MM.1S (cell line): Measurements from ENCODE around the gene CALD1.

ENCODE experiments used
- DNase-seq: peaks from one replicate; pipeline ENCODE4 v3.0.0-alpha.2; 2015
- H2AFZ ChIP-seq: fragments of 300-600 bp; sonication (generic); 2 replicates; pipeline ENCODE4 v1.6.0; 2016; ENCODE audit warnings: antibody characterized with exemption, low read length
- H3F3A ChIP-seq: fragments of 300-600 bp; sonication (generic); 2 replicates; pipeline ENCODE4 v1.6.1; 2016; ENCODE audit warnings: mild to moderate bottlenecking, antibody characterized with exemption, low read length, moderate library complexity, mixed read lengths; ENCODE audit not compliant: insufficient read depth
- H3K27ac ChIP-seq: fragments of 300-600 bp; sonication (generic); 2 replicates; pipeline ENCODE4 v1.5.1; 2016; ENCODE audit warnings: mild to moderate bottlenecking, low read length
- H3K27me3 ChIP-seq: fragments of 300-600 bp; sonication (generic); replicated peaks from 2 replicates; pipeline ENCODE4 v1.6.0; 2016; ENCODE audit warnings: low read length; ENCODE audit not compliant: insufficient read depth
- H3K36me3 ChIP-seq: fragments of 300-600 bp; sonication (generic); replicated peaks from 2 replicates; pipeline ENCODE4 v1.6.1; 2016; ENCODE audit warnings: mild to moderate bottlenecking, low read length, mixed read lengths; ENCODE audit not compliant: insufficient read depth
- H3K4me1 ChIP-seq: fragments of 300-600 bp; sonication (generic); 2 replicates; pipeline ENCODE4 v1.6.1; 2016; ENCODE audit warnings: low read length, mixed read lengths
- H3K4me2 ChIP-seq: fragments of 300-600 bp; sonication (generic); 2 replicates; pipeline ENCODE4 v1.6.0; 2016; ENCODE audit warnings: low read depth, low read length
- H3K4me3 ChIP-seq: fragments of 300-600 bp; sonication (generic); 2 replicates; pipeline ENCODE4 v1.5.1; 2016; ENCODE audit warnings: low read length, mixed read lengths
- H3K79me2 ChIP-seq: fragments of 300-600 bp; sonication (generic); 2 replicates; pipeline ENCODE4 v1.6.1; 2016; ENCODE audit warnings: mixed run types, low read length, mixed read lengths
- H3K9ac ChIP-seq: fragments of 300-600 bp; sonication (generic); 2 replicates; pipeline ENCODE4 v1.6.1; 2016; ENCODE audit warnings: low read length, mixed read lengths
- H3K9me2 ChIP-seq: fragments of 300-600 bp; sonication (generic); replicated peaks from 2 replicates; pipeline ENCODE4 v1.6.1; 2016; ENCODE audit warnings: mild to moderate bottlenecking, low read length, mixed read lengths; ENCODE audit not compliant: insufficient read depth
- H3K9me3 ChIP-seq: fragments of 300-600 bp; sonication (generic); replicated peaks from 2 replicates; pipeline ENCODE4 v1.6.1; 2016; ENCODE audit warnings: mild to moderate bottlenecking, low read length, mixed read lengths; ENCODE audit not compliant: insufficient read depth
- H4K20me1 ChIP-seq: fragments of 300-600 bp; sonication (generic); 2 replicates; pipeline ENCODE4 v1.6.1; 2016; ENCODE audit warnings: mild to moderate bottlenecking, low read length, moderate library complexity, mixed read lengths; ENCODE audit not compliant: insufficient read depth
- EZH2 ChIP-seq: fragments of 300-600 bp; sonication (generic); optimal IDR thresholded peaks from 2 replicates; pipeline ENCODE3; 2017; ENCODE audit warnings: low read depth, mild to moderate bottlenecking, antibody characterized with exemption, low read length, mixed read lengths
- EZH2phosphoT487 ChIP-seq: fragments of 300-600 bp; sonication (generic); IDR thresholded peaks from 2 replicates; pipeline ENCODE4 v1.6.1; 2018; ENCODE audit warnings: antibody characterized with exemption, low read length
- TF ChIP-seq, protein P1 (sequence below): fragments of 300-600 bp; sonication (generic); IDR thresholded peaks from 2 replicates; pipeline ENCODE4 v1.5.1; 2016; ENCODE audit warnings: antibody characterized with exemption, low read length, mixed read lengths

CALD1 gene

DNA sequence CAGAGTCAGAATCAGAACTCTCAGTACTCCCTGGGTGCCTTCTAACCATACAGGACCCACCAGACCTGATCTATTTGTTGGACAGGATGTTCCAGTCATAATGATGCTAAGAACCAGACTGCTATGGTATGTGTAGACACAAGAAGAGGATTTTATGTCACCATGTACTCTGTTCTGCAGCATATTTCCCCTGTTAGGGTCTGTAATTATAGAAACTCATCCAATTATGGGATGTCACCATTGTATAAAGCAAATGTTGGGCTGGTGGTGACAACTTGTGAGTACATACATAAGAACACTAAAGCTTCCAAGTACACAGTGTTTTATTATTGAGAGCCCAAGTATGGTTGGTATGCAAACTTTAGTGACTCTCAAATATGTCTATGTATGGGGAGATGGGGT lies 139.8 kb downstream of the CALD1 start:
- H3K4me1 ChIP-seq: no peaks in the 10 kb centered on the region
- DNase-seq: no peak
- TF ChIP-seq EZH2: no peak
- TF ChIP-seq EZH2phosphoT487: no peak
- TF ChIP-seq, protein P1, sequence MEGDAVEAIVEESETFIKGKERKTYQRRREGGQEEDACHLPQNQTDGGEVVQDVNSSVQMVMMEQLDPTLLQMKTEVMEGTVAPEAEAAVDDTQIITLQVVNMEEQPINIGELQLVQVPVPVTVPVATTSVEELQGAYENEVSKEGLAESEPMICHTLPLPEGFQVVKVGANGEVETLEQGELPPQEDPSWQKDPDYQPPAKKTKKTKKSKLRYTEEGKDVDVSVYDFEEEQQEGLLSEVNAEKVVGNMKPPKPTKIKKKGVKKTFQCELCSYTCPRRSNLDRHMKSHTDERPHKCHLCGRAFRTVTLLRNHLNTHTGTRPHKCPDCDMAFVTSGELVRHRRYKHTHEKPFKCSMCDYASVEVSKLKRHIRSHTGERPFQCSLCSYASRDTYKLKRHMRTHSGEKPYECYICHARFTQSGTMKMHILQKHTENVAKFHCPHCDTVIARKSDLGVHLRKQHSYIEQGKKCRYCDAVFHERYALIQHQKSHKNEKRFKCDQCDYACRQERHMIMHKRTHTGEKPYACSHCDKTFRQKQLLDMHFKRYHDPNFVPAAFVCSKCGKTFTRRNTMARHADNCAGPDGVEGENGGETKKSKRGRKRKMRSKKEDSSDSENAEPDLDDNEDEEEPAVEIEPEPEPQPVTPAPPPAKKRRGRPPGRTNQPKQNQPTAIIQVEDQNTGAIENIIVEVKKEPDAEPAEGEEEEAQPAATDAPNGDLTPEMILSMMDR: no peak
- no peaks in the 10 kb centered on the region for H4K20me1 ChIP-seq
- no peak overlapping the region for H3K4me2 ChIP-seq
- H2AFZ ChIP-seq: no peak overlapping the region
- no peaks in the 10 kb centered on the region for H3K36me3 ChIP-seq
- H3K27ac ChIP-seq: no peak overlapping the region
- H3K4me3 ChIP-seq: no peak overlapping the region
- H3F3A ChIP-seq: no peaks in the 10 kb centered on the region
- H3K79me2 ChIP-seq: no peaks in the 10 kb centered on the region
- H3K9me2 ChIP-seq: no peaks in the 10 kb centered on the region
- no peaks in the 10 kb centered on the region for H3K27me3 ChIP-seq
- no peak overlapping the region for H3K9ac ChIP-seq
- no peaks in the 10 kb centered on the region for H3K9me3 ChIP-seq

DNA sequence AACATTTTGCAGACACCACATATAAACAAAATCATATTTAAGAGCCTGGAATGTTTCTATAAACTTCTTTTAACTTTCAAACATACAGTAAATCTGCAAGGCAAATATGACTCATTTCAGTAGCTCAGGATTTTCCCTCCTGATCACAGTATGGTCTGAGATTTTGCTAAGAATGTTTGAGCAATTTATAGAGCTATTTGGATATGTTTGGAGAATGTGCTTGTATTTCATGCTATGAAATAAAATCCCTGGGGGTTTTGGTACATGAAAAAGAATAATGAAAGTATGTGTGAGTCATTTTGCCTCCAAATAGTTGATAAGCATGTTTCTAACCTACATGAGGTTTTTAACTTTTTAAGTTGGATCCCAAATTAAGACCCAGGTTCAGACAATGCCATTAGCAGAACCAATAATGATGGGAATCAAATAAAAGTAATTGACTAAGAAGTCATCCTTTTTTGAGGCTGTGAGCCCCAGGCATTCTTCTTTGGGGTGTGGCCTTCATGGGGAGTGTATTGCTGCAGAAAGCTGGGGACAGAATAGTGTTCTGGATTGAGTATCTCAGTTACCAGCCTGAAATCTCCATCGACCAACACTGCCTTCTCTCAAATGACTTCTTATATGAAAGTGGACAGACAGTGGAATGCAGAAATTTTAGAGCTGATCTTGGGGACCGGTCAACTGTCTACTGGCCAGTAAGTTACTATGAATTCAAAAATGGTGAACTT lies 140.8 kb downstream of the CALD1 start:
- Histone ChIP-seq H2AFZ (no peak overlapping the region), H3K79me2 (no peaks in the 10 kb centered on the region), H3K27ac (no peak overlapping the region), H4K20me1 (no peaks in the 10 kb centered on the region), H3K4me2 (no peak overlapping the region), H3K4me3 (no peak overlapping the region), H3K4me1 (no peaks in the 10 kb centered on the region), H3K27me3 (no peaks in the 10 kb centered on the region), H3K9ac (no peak overlapping the region), H3K9me3 (no peaks in the 10 kb centered on the region), H3K36me3 (no peaks in the 10 kb centered on the region), H3K9me2 (no peaks in the 10 kb centered on the region), H3F3A (no peaks in the 10 kb centered on the region)
- TF ChIP-seq, protein P1: no peak
- TF ChIP-seq EZH2: no peak
- no peak for TF ChIP-seq EZH2phosphoT487
- no peak for DNase-seq

DNA sequence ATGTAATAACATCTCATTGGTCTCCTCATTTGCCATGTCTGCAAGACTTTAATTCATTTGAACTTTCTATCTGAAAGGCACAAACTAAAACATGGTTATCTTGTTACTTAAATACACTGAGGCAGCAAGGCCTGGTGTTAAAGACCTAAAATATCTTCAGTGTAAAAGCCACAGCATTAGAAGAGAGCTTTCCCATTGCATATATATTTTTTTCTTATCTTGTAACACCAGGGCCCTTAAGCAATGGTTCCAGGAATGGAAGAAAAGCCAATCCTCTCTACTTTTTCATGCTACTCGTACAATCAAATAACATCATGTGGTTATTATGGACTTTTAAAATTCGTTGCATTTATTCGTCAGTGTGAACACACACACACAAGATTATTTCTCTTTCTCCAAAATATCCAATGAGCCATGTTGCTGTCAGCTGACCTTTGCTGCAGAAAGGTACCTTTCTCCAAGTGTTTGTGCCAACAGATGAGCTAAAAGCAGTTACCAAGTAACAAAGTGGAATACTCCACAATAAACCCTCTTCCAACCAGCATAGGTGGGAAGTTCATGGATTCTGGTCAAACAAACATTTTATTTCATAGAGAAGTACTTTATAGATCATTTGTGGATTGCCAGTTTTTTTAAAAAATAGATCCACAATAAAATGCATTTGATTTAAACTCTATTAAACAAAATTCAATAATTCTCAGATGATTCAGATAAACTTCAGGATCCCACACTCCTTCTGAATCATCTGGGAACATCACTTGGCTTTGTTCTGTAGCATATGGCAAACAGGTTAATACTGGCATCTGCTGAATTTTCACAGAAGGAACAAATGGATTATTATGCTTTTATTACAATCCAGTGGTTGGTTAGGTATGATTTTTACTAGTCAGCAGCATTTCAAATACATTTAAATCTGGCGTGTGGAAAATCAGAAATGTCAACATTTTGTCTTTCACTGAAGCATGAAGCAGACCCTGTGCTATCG lies 143.6 kb downstream of the CALD1 start:
- H3K79me2 ChIP-seq: no peaks in the 10 kb centered on the region
- H3K36me3 ChIP-seq: no peaks in the 10 kb centered on the region
- no peaks in the 10 kb centered on the region for H3K27me3 ChIP-seq
- H3K9ac ChIP-seq: no peak overlapping the region
- H4K20me1 ChIP-seq: no peaks in the 10 kb centered on the region
- DNase-seq: no peak
- no peaks in the 10 kb centered on the region for H3F3A ChIP-seq
- H3K4me1 ChIP-seq: no peaks in the 10 kb centered on the region
- no peaks in the 10 kb centered on the region for H3K9me3 ChIP-seq
- H2AFZ ChIP-seq: no peak overlapping the region
- no peak overlapping the region for H3K4me3 ChIP-seq
- H3K4me2 ChIP-seq: no peak overlapping the region
- TF ChIP-seq, protein P1: no peak
- TF ChIP-seq EZH2phosphoT487 (no peak), EZH2 (no peak)
- H3K27ac ChIP-seq: no peak overlapping the region
- H3K9me2 ChIP-seq: no peaks in the 10 kb centered on the region
